Naive thymus-derived CD4-positive, alpha-beta T cell (primary cell): Measurements from ENCODE around the gene NEU1. TPM values are rescaled to one million over a fixed set of nuclear protein-coding genes. Genes with fewer than 3 reads are reported as not detected.
"Not testable (repeated sequence)": the region's sequence is repeated elsewhere in the genome, so short reads cannot be mapped to it uniquely, and the experiment has no call there.

Experiments used
- ATAC-seq: fragments of 150-1000 bp; cut with Tn5 transposase; 2 replicates; pipeline ENCODE4 v1.10.0; 2021; ENCODE audit warnings: mild to moderate bottlenecking, moderate library complexity
- CTCF ChIA-PET: fragments of 350-600 bp; sonication (Branson Sonifier 250); formaldehyde crosslinking; loops from one replicate; lab custom pipeline; 2021; ENCODE audit warnings: antibody characterized with exemption; lab: Charles Lee
- POLR2A ChIA-PET: fragments of 350-600 bp; sonication (Branson Sonifier 250); formaldehyde crosslinking; loops from one replicate; lab custom pipeline; 2021; ENCODE audit warnings: antibody characterized with exemption, inconsistent platforms; lab: Charles Lee
- DNase-seq, 9 donors: peaks; one replicate each; pipeline versions ENCODE4 v3.0.0 to v3.0.0-alpha.2; 2020 to 2022; ENCODE audit warnings: mixed read lengths in 1 of 9
- H3K27ac ChIP-seq: one replicate; pipeline ENCODE4 v1.7.0; 2013; ENCODE audit warnings: mild to moderate bottlenecking, low read depth, low read length, moderate library complexity
- H3K27me3 ChIP-seq, 2 donors: one replicate each; pipeline ENCODE4 v1.7.0; 2013; ENCODE audit warnings: low read length in 2 of 2, mild to moderate bottlenecking in 2 of 2, moderate library complexity in 2 of 2; ENCODE audit not compliant: control insufficient read depth in 2 of 2, insufficient read depth in 2 of 2
- H3K36me3 ChIP-seq, 3 experiments: 1 replicate in 2 of 3; 2 replicates in 1 of 3; pipeline ENCODE4 v1.7.0; 2013; ENCODE audit warnings: low read length in 3 of 3, mild to moderate bottlenecking in 3 of 3, moderate library complexity in 1 of 3; ENCODE audit not compliant: insufficient read depth in 3 of 3, control insufficient read depth in 2 of 3
- H3K4me1 ChIP-seq, 2 donors: one replicate each; pipeline ENCODE4 v1.7.0; 2013; ENCODE audit warnings: low read length in 2 of 2, mild to moderate bottlenecking in 2 of 2, moderate library complexity in 1 of 2; ENCODE audit not compliant: control insufficient read depth in 2 of 2, insufficient read depth in 2 of 2
- H3K4me3 ChIP-seq: 2 replicates; pipeline ENCODE4 v1.7.0; 2013; ENCODE audit warnings: mild to moderate bottlenecking, low read length
- H3K9me3 ChIP-seq, 3 experiments: 1 replicate in 2 of 3; 2 replicates in 1 of 3; pipeline ENCODE4 v1.7.0; 2013; ENCODE audit warnings: low read length in 3 of 3; ENCODE audit not compliant: control insufficient read depth in 2 of 3
- H3K27ac Mint-ChIP-seq, 9 donors: one replicate each; pipeline ENCODE4 v1.8.0; 2020 to 2022; ENCODE audit warnings: mixed read lengths in 9 of 9, mild to moderate bottlenecking in 8 of 9, moderate library complexity in 5 of 9, inconsistent platforms in 2 of 9
- H3K27me3 Mint-ChIP-seq, 5 donors: one replicate each; pipeline ENCODE4 v1.8.0; 2021 to 2022; ENCODE audit warnings: mixed read lengths in 5 of 5, mild to moderate bottlenecking in 1 of 5
- H3K36me3 Mint-ChIP-seq, 5 donors: one replicate each; pipeline ENCODE4 v1.8.0; 2020 to 2022; ENCODE audit warnings: mixed read lengths in 5 of 5, mild to moderate bottlenecking in 3 of 5, inconsistent platforms in 1 of 5
- H3K4me1 Mint-ChIP-seq, 7 donors: one replicate each; pipeline ENCODE4 v1.8.0; 2020 to 2022; ENCODE audit warnings: mixed read lengths in 7 of 7, mild to moderate bottlenecking in 3 of 7, inconsistent platforms in 1 of 7
- H3K4me3 Mint-ChIP-seq, 10 donors: one replicate each; pipeline ENCODE4 v1.8.0; 2020 to 2022; ENCODE audit warnings: mild to moderate bottlenecking in 10 of 10, mixed read lengths in 10 of 10, moderate library complexity in 6 of 10, inconsistent platforms in 2 of 10
- H3K9me3 Mint-ChIP-seq, 11 donors: one replicate each; pipeline ENCODE4 v1.8.0; 2020 to 2022; ENCODE audit warnings: mixed read lengths in 11 of 11, mild to moderate bottlenecking in 4 of 11, inconsistent platforms in 1 of 11, moderate library complexity in 1 of 11
- intact Hi-C, 2 donors: fragments of 100-400 bp; cut with micrococcal nuclease; formaldehyde crosslinking; loops; one replicate each; pipeline ENCODE4 v1.15.1; 2023
- polyA plus RNA-seq, 2 donors: library from polyadenylated mRNA; unstranded; fragments of 300-500 nt; fragmentation: Illumina TruSeq; gene quantifications; one replicate each; pipeline ENCODE4 v1.2.3, GENCODE V29; 2021
- total RNA-seq, 6 experiments: library from RNA in 5 of 6; stranded (reverse) in 5 of 6; gene quantifications; 1 replicate in 5 of 6; 2 replicates in 1 of 6; pipeline ENCODE4 v1.2.3 and lab custom pipeline; 2021 to 2026

The NEU1 gene
- total and polyA plus RNA-seq, 7 experiments from 2014 or later, result 13.6 to 35.0 (median 19.9) TPM

- H3K4me1 Mint-ChIP-seq, result peaks cover 0 to 7% (median 0%) of the 10 kb centered on the region in 7 donors
Observed at GRCh38 chr6:31871046-31871659, 8.5 kb upstream of the NEU1 start.

GRCh38 chr6:31870385-31870921 lies 7.8 kb upstream of the NEU1 start:
- no peaks in the 10 kb centered on the region for H3K36me3 Mint-ChIP-seq

More at GRCh38 chr6:31871046-31871659, 8.5 kb upstream of the NEU1 start:
- Mint-ChIP-seq H3K27me3 (peaks cover 0 to 3% (median 0%) of the 10 kb centered on the region in 5 donors), H3K9me3 (no peaks in the 10 kb centered on the region), H3K27ac (no peak overlapping the region), H3K36me3 (no peaks in the 10 kb centered on the region), H3K4me3 (no peak overlapping the region)
- no peaks in the 10 kb centered on the region for H3K9me3 ChIP-seq
- no peak overlapping the region for H3K4me3 ChIP-seq
- DNase-seq (no peak), ATAC-seq (no peak)
- no peak overlapping the region for H3K27ac ChIP-seq
- ChIA-PET CTCF (no interaction called here), POLR2A (no interaction called here)
- no peaks in the 10 kb centered on the region for H3K36me3 ChIP-seq
- H3K27me3 ChIP-seq, result no peaks in the 10 kb centered on the region
- H3K4me1 ChIP-seq, result no peaks in the 10 kb centered on the region
- intact Hi-C loops, result no loop called here

DNA sequence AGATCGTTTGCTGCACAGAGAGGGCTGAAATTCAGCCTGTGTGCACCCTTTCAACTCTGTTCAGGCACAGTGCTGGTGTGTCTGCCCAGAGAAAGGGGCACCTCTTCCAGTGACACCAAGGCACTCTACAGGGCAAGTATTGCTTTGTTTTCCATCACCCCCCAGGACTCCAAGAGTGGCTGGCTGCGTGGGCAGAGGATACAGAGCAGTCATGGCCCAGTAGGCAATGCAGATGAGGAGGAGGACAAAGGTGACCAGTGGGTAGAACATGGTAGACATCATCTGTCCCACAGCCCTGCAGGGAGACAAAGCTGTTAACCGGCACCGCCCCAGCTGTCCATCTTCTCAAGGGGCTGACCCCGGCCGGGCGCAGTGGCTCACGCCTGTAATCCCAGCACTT lies 6.7 kb upstream of the NEU1 start:
- Mint-ChIP-seq H3K9me3 (no peaks in the 10 kb centered on the region), H3K4me3 (no peak overlapping the region), H3K27me3 (peaks cover 0 to 3% (median 0%) of the 10 kb centered on the region in 5 donors), H3K4me1 (peaks cover 0 to 9% (median 3%) of the 10 kb centered on the region in 7 donors), H3K36me3 (no peaks in the 10 kb centered on the region), H3K27ac (no peak overlapping the region)
- ChIA-PET POLR2A (interaction anchor here (0.6 kb wide), 1 partner anchor 143 kb away, joined by 3 read pairs; no protein-coding TSS in a partner anchor), CTCF (no interaction called here)
- H3K36me3 ChIP-seq, result no peaks in the 10 kb centered on the region
- H3K4me3 ChIP-seq, result no peak overlapping the region
- no peak for ATAC-seq
- intact Hi-C loops, result loop anchor here (10.0 kb wide), 2 partner anchors 105 to 375 kb away; partner anchors contain the start of genes DXO (in 1 of the 2) and MICB (in 1 of the 2)
- DNase-seq, result no peak
- H3K9me3 ChIP-seq, result no peaks in the 10 kb centered on the region
- H3K4me1 ChIP-seq, result peaks cover 0 to 1% of the 10 kb centered on the region in 2 donors
- no peak overlapping the region for H3K27ac ChIP-seq
- no peaks in the 10 kb centered on the region for H3K27me3 ChIP-seq

More at GRCh38 chr6:31870385-31870921, 7.8 kb upstream of the NEU1 start:
- intact Hi-C loops, result no loop called here
- Mint-ChIP-seq H3K9me3 (no peaks in the 10 kb centered on the region), H3K27ac (no peak overlapping the region), H3K4me1 (peaks cover 0 to 7% (median 0%) of the 10 kb centered on the region in 7 donors), H3K4me3 (no peak overlapping the region), H3K27me3 (peaks cover 0 to 3% (median 0%) of the 10 kb centered on the region in 5 donors)
- Histone ChIP-seq H3K4me1 (no peaks in the 10 kb centered on the region), H3K27me3 (no peaks in the 10 kb centered on the region), H3K36me3 (no peaks in the 10 kb centered on the region), H3K27ac (no peak overlapping the region), H3K4me3 (no peak overlapping the region), H3K9me3 (no peaks in the 10 kb centered on the region)
- no peak for ATAC-seq
- ChIA-PET CTCF (no interaction called here), POLR2A (no interaction called here)
- DNase-seq, result no peak

DNA sequence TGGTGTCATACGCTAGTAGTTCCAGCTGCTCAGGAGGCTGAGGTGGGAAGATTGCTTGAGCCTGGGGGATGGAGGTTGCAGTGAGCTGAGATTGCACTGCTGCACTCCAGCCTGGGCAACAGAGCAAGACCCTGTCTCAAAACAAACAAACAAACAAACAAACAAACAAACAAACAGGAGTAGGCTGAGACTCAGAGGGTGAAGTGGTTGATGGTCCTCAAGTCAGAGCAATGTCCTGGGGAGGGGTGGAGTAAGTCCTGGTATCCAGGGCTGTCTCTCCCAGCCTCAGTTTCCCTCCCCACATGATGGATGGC lies 6.0 kb upstream of the NEU1 start:
- H3K4me1 ChIP-seq, DNase-seq, H3K9me3 Mint-ChIP-seq, CTCF ChIA-PET, H3K36me3 Mint-ChIP-seq, H3K27ac Mint-ChIP-seq, ATAC-seq, H3K4me3 ChIP-seq, H3K27me3 ChIP-seq, H3K4me3 Mint-ChIP-seq, H3K36me3 ChIP-seq, H3K9me3 ChIP-seq, H3K27me3 Mint-ChIP-seq, H3K27ac ChIP-seq: not testable (repeated sequence)
- intact Hi-C loops, result loop anchor here (10.0 kb wide), 2 partner anchors 106 to 374 kb away; partner anchors contain the start of genes DXO (in 1 of the 2) and MICB (in 1 of the 2)
- peaks cover 0 to 10% (median 3%) of the 10 kb centered on the region in 7 donors for H3K4me1 Mint-ChIP-seq
- POLR2A ChIA-PET, result interaction anchor here (0.6 to 0.7 kb wide), 2 partner anchors 17 to 29 kb away, joined by 3 read pairs; partner anchors contain the start of gene EHMT2

DNA sequence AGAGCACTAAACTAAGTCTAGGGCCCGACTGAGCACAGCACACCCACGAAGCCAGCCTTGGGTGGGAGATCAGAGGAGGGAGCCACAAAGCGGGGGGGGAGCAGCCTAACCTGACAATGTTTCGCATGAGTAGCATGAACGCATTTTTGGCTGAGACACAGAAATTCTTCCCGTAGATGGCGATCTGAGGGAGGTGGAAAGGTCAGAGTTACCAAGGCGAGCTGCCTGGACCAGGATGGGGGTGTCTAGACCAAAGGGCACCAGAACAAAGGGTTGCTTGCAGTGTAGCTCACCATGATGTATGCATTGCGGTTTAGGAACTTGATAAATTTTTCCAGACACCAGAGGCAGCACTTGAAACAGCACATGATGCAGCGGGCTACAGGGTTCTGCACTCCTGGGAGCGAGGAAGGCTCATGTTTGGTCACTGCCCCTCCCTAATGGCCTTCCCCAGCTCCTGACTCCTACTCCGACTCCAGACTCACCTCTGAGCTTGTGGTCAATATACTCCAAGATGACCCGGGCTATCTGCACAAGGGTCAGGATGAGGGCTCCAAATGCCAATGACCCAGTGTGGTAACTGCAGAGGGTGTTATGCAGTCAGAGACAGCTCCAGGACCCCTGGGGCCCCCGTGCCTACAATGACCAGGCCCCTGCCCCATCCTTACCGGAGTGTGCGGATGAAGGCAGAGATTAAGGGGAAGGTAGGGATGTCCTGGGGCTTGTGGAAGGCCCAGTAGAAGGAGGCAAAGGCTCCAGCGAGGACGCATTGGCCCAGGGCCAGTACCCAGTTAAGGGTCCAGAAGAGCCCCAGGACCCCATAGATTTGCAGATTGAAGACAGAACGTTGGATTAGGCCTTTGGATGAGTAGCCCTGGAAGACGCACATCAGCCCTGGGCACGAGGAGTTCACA lies 2.8 kb upstream of the NEU1 start:
- peak overlapping the region in 1 of 10 donors; percentile 90 for H3K4me3 Mint-ChIP-seq
- H3K27me3 Mint-ChIP-seq, result peaks cover 0 to 2% (median 0%) of the 10 kb centered on the region in 5 donors
- H3K36me3 Mint-ChIP-seq, result peaks cover 0 to 2% (median 0%) of the 10 kb centered on the region in 5 donors
- intact Hi-C loops, result loop anchor here (10.0 kb wide), 2 partner anchors 109 to 371 kb away; partner anchors contain the start of genes DXO (in 1 of the 2) and MICB (in 1 of the 2)
- ATAC-seq (no peak), DNase-seq (no peak)
- ChIA-PET POLR2A (interaction anchor here (0.5 kb wide), 1 partner anchor 154 kb away, joined by 3 read pairs; no protein-coding TSS in a partner anchor), CTCF (interaction anchor here (0.6 kb wide), 1 partner anchor 736 kb away, joined by 5 read pairs; no protein-coding TSS in a partner anchor)
- Histone ChIP-seq H3K36me3 (peaks cover 0 to 9% (median 0%) of the 10 kb centered on the region in 3 experiments), H3K4me3 (no peak overlapping the region), H3K4me1 (peaks cover 8 to 15% of the 10 kb centered on the region in 2 donors), H3K9me3 (no peaks in the 10 kb centered on the region), H3K27ac (no peak overlapping the region), H3K27me3 (no peaks in the 10 kb centered on the region)
- H3K4me1 Mint-ChIP-seq, result peaks cover 14 to 29% (median 20%) of the 10 kb centered on the region in 7 donors
- H3K9me3 Mint-ChIP-seq, result peaks cover 0 to 4% (median 0%) of the 10 kb centered on the region in 11 donors
- peak overlapping the region in 2 of 9 donors; percentile 9 to 31 for H3K27ac Mint-ChIP-seq

DNA sequence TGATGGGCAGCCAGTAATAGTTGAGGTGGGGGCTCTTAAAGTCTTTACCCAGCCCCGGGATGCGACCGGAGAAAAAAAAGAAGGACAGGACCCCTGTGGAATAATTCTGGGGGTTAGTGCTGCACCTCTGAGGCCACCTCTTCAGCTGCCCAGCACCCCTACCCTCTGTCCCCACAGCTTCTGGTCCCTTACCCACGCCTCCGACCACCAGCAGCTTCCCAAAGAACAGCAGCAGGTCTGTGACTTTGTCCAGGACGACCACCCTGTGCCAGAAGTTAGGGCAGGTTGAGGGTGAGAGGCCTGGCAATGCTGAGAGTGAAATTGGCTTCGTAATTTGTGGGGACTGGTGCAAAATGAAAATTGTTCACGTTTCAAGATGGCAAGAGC lies 2.2 kb upstream of the NEU1 start:
- Mint-ChIP-seq H3K9me3 (peaks cover 0 to 6% (median 0%) of the 10 kb centered on the region in 11 donors), H3K4me1 (peaks cover 14 to 29% (median 20%) of the 10 kb centered on the region in 7 donors), H3K27ac (peak overlapping the region in 2 of 9 donors; percentile 31 to 95), H3K4me3 (peak overlapping the region in 4 of 10 donors; percentile 90 to 95 (median 93)), H3K27me3 (peaks cover 0 to 2% (median 0%) of the 10 kb centered on the region in 5 donors), H3K36me3 (peaks cover 0 to 5% (median 0%) of the 10 kb centered on the region in 5 donors)
- Histone ChIP-seq H3K4me3 (no peak overlapping the region), H3K27me3 (no peaks in the 10 kb centered on the region), H3K27ac (no peak overlapping the region), H3K9me3 (no peaks in the 10 kb centered on the region), H3K36me3 (peaks cover 0 to 15% (median 0%) of the 10 kb centered on the region in 3 experiments), H3K4me1 (peaks cover 8 to 15% of the 10 kb centered on the region in 2 donors)
- CTCF ChIA-PET, result interaction anchor here (0.6 kb wide), 1 partner anchor 735 kb away, joined by 5 read pairs; no protein-coding TSS in a partner anchor
- ATAC-seq (no peak), DNase-seq (no peak)
- POLR2A ChIA-PET, result interaction anchor here (0.5 to 1.3 kb wide), 5 partner anchors 10 to 323 kb away, joined by 3 to 4 read pairs (median 3); no protein-coding TSS in a partner anchor
- intact Hi-C loops, result loop anchor here (1.0 to 10.0 kb wide), 5 partner anchors 110 to 708 kb away; partner anchors contain the start of genes ATP6V1G2 (in 1 of the 2), CCHCR1 (in 1 of the 2), DXO (in 1 of the 2) and MICB (in 1 of the 2)
